GM19463 (cell line): Measurements from ENCODE around the gene BARX1.
"Not testable (repeated sequence)": the region's sequence is repeated elsewhere in the genome, so short reads cannot be mapped to it uniquely, and the experiment has no call there.

Experiments
- ATAC-seq: cut with Tn5 transposase; IDR thresholded peaks from one replicate; pipeline ENCODE4 v1.9.1; 2021; ENCODE audit warnings: mild to moderate bottlenecking, moderate library complexity; ENCODE audit not compliant: unreplicated experiment

Gene BARX1

GRCh38 chr9:93967020-93967803 lies 12.1 kb upstream of the BARX1 start:
- no peak for ATAC-seq

GRCh38 chr9:93965830-93966577 lies 10.8 kb upstream of the BARX1 start:
- ATAC-seq: no peak

- no peak for ATAC-seq
Observed at GRCh38 chr9:93964685-93965084, 9.5 kb upstream of the BARX1 start.

- no peak for ATAC-seq
Observed at GRCh38 chr9:93963969-93964368, 8.8 kb upstream of the BARX1 start.

- not testable (repeated sequence) for ATAC-seq
Observed at GRCh38 chr9:93963489-93963888, 8.3 kb upstream of the BARX1 start.

- ATAC-seq: no peak
Observed at GRCh38 chr9:93962561-93963440, 7.6 kb upstream of the BARX1 start.

- ATAC-seq: no peak
Observed at GRCh38 chr9:93962017-93962416, 6.9 kb upstream of the BARX1 start.

GRCh38 chr9:93960971-93961841 lies 6.1 kb upstream of the BARX1 start:
- no peak for ATAC-seq

- no peak for ATAC-seq
Observed at GRCh38 chr9:93960221-93960970, 5.2 kb upstream of the BARX1 start.

GRCh38 chr9:93959739-93960154 lies 4.6 kb upstream of the BARX1 start:
- ATAC-seq: no peak

GRCh38 chr9:93958819-93959682 lies 3.9 kb upstream of the BARX1 start:
- ATAC-seq: no peak

- ATAC-seq: no peak
Observed at GRCh38 chr9:93958121-93958818, 3.1 kb upstream of the BARX1 start.

GRCh38 chr9:93955981-93956784 lies 1.0 kb upstream of the BARX1 start:
- ATAC-seq: no peak

GRCh38 chr9:93954434-93955061 lies 607 bp downstream of the BARX1 start:
- ATAC-seq: no peak

GRCh38 chr9:93953496-93954433 lies 1.4 kb downstream of the BARX1 start:
- ATAC-seq: no peak
